IPS DF 4.7 (cell line): Measurements from ENCODE around the gene CCDC174.

Experiments
- DNase-seq: peaks from one replicate; pipeline ENCODE4 v3.0.0-alpha.2; 2013; ENCODE audit warnings: low spot score; ENCODE audit errors: extremely low read depth

CCDC174 gene

DNA sequence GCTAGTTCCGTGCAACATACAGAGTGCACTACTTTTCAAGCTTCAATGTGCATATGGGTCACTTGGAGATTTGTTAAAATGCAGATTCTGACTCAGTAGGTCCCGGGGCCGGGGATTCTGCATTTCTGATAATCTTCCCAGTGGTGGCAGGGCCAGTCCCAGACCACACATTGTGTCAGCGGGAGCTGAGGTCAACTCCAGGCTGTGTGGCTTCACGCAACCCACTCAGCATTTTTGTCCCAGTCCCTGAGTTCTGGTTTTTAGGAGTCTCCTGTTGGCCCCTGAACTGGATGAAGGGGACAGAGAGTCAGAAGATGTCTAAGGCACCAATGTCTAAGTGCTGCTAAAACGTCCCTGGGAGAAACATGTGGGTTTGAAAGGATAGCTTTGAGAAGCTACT, 26.1 kb upstream of the CCDC174 start:
- no peak for DNase-seq

DNA sequence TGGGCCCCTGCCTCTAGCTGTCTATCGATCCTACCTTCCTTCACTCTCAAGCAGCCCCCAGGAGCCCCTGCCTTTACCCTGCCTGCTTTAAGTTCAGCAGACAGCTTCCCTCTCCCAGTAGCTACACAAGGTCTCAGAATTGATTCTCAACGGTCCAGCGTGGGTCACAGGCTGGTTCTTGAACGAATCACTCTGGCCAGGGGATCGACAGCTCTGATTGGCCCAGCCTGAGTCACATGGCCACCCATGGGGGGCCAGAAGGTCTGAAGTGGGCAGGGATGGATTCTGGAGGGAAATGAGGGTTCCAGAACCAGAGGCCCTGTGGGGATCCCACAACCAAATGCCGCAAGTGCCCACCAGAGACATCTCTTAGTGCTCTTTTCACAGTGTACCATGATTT, 23.7 kb upstream of the CCDC174 start:
- DNase-seq: no peak

DNA sequence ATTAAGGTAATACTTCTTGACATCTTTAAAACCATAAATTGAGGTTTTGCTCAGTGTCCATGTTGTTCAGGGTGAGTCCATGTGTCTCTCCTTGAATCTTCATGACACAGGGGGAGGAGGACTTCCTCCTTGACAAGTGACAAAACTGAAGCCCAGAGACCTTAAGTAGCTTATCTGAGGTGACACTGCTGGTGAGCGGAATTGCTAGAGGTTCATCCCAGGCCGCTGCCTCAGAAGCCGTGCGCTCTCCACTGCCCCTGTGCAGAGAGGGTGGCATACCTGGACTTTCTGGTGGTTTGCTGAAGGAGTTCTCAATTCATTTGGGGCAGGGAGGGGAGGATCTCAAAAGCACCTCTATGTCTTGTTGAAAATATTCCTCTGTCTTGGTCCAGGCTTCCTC, 23.2 kb upstream of the CCDC174 start:
- no peak for DNase-seq

GRCh38 chr3:14630404-14631100, 21.0 kb upstream of the CCDC174 start:
- no peak for DNase-seq

- DNase-seq: no peak
Observed at GRCh38 chr3:14631101-14631497, 20.5 kb upstream of the CCDC174 start.

DNA sequence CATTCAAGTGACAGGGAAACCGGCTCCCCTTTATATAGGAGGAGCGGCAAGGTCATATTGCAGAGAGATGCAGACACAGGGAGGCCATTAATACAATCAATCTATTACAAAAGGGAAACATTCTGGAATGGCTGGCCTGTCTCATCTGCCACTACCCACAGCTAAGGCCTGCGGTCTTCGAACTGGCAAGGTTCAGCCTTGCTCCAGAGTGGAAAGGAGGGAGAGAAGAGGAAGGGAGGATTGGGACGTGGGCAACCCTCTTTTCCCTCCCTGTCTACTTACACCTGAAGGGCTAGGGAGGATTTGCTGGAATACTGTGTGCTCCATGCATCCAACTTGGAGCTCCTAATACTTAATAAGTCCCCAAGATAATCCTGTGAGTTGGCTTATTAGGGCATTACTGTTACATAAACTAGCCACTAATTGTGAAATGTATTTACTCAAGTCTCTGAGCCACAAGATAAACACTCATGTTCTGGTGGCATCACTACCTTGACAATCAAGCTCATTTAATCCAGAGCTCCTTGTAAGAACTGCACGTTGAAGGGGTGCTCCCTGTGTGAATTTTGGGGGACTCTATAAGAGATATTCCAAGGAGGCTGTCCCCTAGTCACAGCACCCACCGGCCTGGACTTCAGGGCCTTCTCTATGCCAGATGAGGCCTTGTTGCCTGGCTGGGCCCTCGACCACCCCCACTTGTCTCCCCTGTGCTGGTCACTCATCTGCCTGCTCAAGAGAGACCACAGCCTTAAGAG, 19.7 kb upstream of the CCDC174 start:
- DNase-seq: no peak

GRCh38 chr3:14632442-14632930, 19.1 kb upstream of the CCDC174 start:
- no peak for DNase-seq

- DNase-seq: no peak
Observed at GRCh38 chr3:14633417-14633816, 18.1 kb upstream of the CCDC174 start.

DNA sequence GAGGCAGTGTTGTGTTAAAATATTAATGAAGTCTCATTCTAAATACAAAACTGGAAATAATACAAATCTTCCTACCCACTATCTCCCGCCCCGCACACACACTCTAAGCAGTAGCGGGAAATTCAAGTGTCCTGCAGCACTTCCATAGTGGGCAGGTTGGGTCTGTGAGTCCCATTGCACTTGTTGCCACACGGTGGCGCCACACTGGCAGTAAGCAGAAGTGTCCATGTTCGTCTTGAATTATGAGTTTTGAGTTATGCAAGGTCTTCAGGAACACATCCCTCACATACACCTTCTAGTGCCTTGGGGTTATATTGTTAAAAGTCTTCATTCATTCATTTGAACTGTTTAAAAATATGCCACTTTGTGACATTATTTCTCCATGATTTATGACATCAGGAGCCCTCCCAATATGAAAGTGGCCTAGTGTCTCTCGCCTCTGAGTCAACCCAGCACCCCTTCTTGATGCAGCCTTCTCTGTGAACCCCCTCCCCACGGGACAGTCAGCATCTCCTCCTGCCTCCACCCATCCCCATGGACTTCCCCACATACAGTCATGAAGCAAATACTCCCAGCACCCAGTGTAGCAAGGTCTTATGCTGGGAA, 17.6 kb upstream of the CCDC174 start:
- no peak for DNase-seq

GRCh38 chr3:14634763-14635400, 16.7 kb upstream of the CCDC174 start:
- DNase-seq: no peak

DNA sequence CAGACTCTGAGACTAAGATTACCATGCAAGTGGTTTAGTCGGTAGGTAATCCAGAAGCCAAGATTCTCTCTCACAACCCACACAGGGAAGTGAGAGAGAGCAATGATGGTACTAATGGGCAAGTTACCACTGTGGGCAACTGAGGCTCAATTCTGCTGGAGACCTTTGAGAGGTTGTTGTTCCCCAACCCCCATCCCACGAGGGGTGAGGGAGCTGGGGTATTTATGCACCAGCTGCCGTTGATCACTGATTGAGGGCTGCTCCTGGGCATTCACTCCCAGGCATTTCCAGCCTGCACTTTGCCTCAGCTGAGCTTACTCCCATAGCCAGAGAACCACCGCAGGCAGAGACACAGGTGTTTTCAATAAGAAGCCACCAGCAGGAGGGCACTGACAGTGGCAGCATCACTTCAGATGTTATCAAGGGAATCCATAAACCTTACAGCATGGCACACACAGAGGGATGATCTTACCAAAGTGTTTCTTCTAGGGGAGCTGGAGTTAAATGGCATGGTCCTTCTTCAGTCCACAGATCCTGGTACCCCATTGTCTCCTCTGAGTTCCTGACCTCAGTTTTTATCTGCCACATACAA, 15.0 kb upstream of the CCDC174 start:
- no peak for DNase-seq

DNA sequence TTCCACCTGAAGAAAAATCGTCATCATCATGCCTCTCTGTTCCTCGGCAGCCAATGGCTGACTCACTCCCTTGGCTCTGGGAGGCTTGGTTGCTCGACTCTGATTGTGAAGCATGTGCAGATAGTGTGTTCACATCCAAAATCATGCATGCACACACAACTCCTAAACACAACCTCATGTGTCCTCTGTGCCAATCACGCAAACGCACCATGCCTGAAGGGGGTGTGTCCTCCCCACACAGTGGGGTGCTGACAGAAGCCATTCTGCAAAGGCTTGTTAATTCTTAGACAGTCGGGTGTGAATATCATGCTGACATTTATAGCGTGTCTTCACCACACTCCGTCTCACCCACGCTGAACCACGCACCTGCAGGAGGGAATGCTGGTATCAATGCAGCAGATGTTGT, 11.4 kb upstream of the CCDC174 start:
- no peak for DNase-seq

DNA sequence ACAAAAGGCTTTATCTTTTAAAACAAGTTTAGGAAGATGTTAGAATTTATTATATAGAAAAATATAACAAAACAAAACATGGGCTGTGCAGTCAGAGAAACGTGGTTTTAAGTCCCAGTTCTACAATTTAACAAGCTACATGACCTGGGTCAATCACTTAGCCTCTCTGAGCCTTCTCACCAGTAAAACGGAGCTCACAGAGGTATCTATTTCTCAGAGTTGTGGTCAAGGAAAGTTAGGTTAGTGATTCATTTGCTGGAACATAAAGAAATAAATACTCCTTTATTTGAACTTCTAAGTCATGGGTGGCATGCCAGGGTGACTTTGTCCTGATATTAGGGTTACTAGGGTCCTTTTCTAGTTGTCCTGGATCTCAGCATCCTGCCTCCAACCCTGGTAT, 10.8 kb upstream of the CCDC174 start:
- DNase-seq: no peak

DNA sequence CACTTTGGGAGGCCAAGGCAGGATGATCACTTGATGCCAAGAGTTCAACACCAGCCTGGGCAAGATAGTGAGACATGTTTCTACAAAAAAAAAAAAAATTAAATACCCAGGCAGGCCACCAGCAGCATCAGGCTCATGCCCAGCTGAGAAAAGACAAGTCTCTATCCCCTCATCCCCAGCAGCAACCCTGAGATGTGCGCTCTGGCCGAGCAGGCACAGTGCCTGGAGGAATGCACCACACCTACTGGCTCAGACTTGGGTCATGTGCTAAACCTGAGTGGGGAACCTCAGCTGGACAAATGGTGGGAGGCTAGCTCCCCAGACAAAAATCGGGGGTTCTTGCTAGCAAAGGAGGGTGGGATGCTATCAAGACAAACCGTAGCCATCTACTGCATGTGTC, 10.2 kb upstream of the CCDC174 start:
- DNase-seq: no peak

DNA sequence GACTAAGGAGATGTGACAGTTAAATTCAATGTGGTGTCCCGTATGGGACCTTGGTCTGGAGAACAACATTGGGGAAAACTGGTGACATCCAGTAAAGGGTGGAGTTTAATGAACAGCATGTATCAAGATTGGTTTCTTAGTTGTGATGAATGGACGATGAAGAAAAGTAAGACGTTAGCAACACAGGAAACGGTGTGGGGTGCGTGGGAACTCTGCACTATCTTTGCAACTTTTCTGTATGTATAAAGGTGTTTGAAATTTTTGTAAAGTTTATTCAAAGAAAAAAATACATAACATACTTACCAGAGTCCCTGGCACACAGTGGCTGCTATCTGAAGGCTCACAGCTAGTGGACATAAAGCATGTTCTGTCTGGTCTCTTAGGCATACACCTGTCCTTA, 6.1 kb upstream of the CCDC174 start:
- no peak for DNase-seq

GRCh38 chr3:14646131-14646573, 5.4 kb upstream of the CCDC174 start:
- no peak for DNase-seq

- DNase-seq: no peak
Observed at GRCh38 chr3:14646589-14647413, 4.8 kb upstream of the CCDC174 start.

DNA sequence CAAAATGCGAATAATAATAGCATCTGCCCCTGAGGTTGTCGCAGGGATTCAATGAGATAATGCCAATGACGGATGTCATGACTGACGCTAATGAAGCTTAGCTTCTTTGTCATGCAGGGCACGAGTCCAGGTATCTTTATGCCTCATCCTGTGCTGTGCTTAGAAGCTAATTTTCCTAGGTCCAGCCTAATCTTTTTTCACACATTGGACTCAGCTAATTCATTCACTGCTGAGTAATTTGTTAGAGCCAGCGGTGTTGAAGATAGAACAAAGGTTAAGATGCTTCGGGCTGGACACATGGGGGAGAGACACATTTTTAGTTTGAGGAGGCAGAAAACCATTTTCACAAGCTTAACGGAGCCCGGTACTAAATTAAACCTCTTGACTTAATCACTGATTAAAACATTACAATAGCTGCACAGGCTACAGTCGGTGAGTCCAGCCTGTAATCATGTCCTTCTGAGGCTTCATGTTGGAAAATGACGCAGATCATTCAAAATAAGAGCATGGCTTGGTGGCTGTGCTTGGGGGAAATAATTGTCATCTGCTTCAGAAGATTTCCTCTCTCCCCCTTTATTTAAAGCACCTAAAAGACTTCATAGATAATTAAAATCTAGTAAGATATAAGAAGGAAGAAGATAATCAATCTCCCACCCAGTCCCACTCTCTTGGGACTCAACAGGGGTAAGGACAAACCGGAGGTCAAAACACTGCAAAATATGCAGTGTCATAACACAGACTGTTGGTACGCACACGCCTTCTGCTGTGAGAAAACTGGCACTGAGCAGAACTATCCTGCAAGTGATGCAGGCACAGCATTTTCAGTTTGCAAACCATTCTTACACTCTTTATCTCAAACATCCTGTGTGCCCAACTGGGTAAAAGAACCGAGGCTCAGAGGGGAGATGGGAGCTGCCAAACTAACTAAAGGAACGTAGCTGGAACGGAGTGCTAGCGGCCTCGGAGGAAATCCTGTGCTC, 3.3 kb upstream of the CCDC174 start:
- DNase-seq: no peak

DNA sequence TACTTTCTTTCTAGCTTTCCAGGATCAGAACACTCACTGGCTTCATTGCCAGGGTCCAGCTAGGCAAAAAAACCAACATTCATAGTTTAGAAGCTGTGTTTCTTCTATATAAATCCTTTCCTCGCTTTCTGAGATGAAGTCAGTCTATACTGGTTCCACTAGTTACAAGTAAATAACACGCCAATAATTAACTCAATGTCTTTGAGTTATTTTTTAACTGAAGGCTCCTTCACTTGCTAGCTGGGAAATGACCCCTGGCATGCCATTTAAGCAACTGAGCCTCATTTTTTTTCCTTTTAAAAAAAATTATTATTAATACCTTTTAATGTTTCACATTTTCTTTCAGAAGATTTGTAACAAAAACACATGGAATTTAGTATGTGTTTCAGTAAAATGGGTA, 2.1 kb upstream of the CCDC174 start:
- DNase-seq: no peak

DNA sequence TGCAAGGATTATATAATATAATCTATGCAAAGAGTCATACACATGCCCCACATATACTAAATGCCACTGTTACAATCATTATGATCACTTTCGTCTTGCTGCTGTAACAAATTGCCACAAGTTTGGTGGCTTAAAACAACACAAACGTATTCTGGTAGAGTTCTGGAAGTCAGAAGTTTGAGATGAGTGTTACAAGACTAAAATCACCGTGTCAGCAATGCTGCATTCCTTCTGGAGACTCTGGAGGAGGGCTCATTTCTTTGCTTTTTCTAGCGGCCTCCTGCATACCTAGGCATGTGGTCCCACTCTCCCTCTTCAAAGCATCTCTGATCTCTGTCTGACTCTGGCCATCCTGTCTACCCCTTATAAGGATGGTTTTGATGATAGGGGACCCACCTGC, 1.4 kb upstream of the CCDC174 start:
- DNase-seq: no peak
